ENCODE results near the gene DBNDD2. TPM values are rescaled to one million over a fixed set of nuclear protein-coding genes. Genes with fewer than 3 reads are reported as not detected.

Gene DBNDD2
- total and polyA plus RNA-seq, 10 donors, result 15.8 to 38.5 (median 29.2) TPM

- DNase-seq, result no peak
- peaks cover 0 to 23% (median 4%) of the 10 kb centered on the region in 7 donors for H3K27me3 ChIP-seq (replicated peaks in 1 of 7)
- no peak overlapping the region for H3K4me3 ChIP-seq
- WGBS, 5 donors, result 87 to 95% (median 93%) methylated on average over 5 to 7 of the region's 7 CpGs
- H3K36me3 ChIP-seq, result peaks cover 0 to 26% (median 7%) of the 10 kb centered on the region in 6 donors
- TF ChIP-seq POLR2AphosphoS5 (IDR thresholded peaks at IDR 0.05) (no peak), POLR2A (IDR thresholded peaks at IDR 0.05) (no peak), CTCF (IDR thresholded peaks at IDR 0.05 in 8 of 11, conservative IDR thresholded peaks at IDR 0.05 in 3 of 11) (no peak)
- intact Hi-C loops (cut with DNase I; ENCODE audit: low total_unique reads), result no loop called here
- H3K4me1 ChIP-seq, result peaks cover 2 to 43% (median 33%) of the 10 kb centered on the region in 6 donors
- no peaks in the 10 kb centered on the region for H3K9me3 ChIP-seq
- H3K27ac ChIP-seq, result peak overlapping the region in 1 of 8 donors; percentile 2
Observed at GRCh38 chr20:45409521-45410272, 1.6 kb downstream of the DBNDD2 start.

GRCh38 chr20:45410887-45411286 is 2.8 kb downstream of the DBNDD2 start:
- Histone ChIP-seq H3K36me3 (peaks cover 0 to 26% (median 7%) of the 10 kb centered on the region in 6 donors), H3K27ac (no peak overlapping the region), H3K27me3 (replicated peaks in 1 of 7) (peaks cover 0 to 14% (median 0%) of the 10 kb centered on the region in 7 donors), H3K4me1 (peaks cover 7 to 46% (median 34%) of the 10 kb centered on the region in 6 donors), H3K9me3 (no peaks in the 10 kb centered on the region), H3K4me3 (no peak overlapping the region)
- intact Hi-C loops (cut with DNase I; ENCODE audit: low total_unique reads), result no loop called here
- DNase-seq, result no peak
- 72 to 87% (median 85%) methylated on average over 8 of the region's 8 CpGs for WGBS, 5 donors
- TF ChIP-seq POLR2A (IDR thresholded peaks at IDR 0.05) (no peak), POLR2AphosphoS5 (IDR thresholded peaks at IDR 0.05) (no peak), CTCF (IDR thresholded peaks at IDR 0.05 in 8 of 11, conservative IDR thresholded peaks at IDR 0.05 in 3 of 11) (no peak)

DNA sequence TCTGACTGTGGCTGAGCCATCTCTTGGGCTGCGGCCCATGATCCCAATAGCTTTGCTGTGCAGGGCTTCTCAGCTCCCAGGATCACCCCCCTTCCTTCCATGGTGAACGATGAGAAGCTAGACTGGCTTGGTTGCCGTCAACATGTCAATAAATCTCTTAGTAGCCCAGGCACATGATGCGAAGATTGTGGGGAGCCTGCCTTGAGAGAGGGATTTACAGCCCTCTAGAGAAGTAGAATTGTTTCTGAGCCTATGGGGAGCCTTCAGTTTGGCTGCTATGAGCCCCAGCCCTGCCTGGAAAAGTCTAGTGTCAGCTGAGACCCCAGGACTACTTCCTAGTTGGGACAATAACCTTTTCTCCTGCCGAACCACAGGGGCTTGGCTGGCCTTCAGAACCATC is 4.6 kb downstream of the DBNDD2 start:
- intact Hi-C loops (cut with DNase I; ENCODE audit: low total_unique reads), result no loop called here

GRCh38 chr20:45413479-45413878 is 5.4 kb downstream of the DBNDD2 start:
- Histone ChIP-seq H3K4me3 (no peak overlapping the region), H3K27me3 (replicated peaks in 1 of 7) (no peaks in the 10 kb centered on the region), H3K9me3 (no peaks in the 10 kb centered on the region), H3K27ac (no peak overlapping the region), H3K4me1 (peaks cover 18 to 43% (median 36%) of the 10 kb centered on the region in 6 donors), H3K36me3 (peaks cover 0 to 30% (median 7%) of the 10 kb centered on the region in 6 donors)
- TF ChIP-seq POLR2AphosphoS5 (IDR thresholded peaks at IDR 0.05) (no peak), CTCF (IDR thresholded peaks at IDR 0.05 in 8 of 11, conservative IDR thresholded peaks at IDR 0.05 in 3 of 11) (no peak), POLR2A (IDR thresholded peaks at IDR 0.05) (no peak)
- WGBS, 5 donors, result 79 to 86% (median 85%) methylated on average over 3 of the region's 3 CpGs
- DNase-seq, result no peak
- intact Hi-C loops (cut with DNase I; ENCODE audit: low total_unique reads), result no loop called here

More for the DNA sequence above, 4.6 kb downstream of the DBNDD2 start:
- no peak for TF ChIP-seq POLR2AphosphoS5 (IDR thresholded peaks at IDR 0.05)
- WGBS, 5 donors, result 86 to 95% (median 91%) methylated on average over 5 of the region's 5 CpGs
- no peaks in the 10 kb centered on the region for H3K27me3 ChIP-seq (replicated peaks in 1 of 7)
- H3K27ac ChIP-seq, result no peak overlapping the region
- peaks cover 0 to 26% (median 7%) of the 10 kb centered on the region in 6 donors for H3K36me3 ChIP-seq
- H3K4me1 ChIP-seq, result peaks cover 20 to 43% (median 36%) of the 10 kb centered on the region in 6 donors
- H3K4me3 ChIP-seq, result no peak overlapping the region
- H3K9me3 ChIP-seq, result no peaks in the 10 kb centered on the region
- no peak for DNase-seq
